ENCODE measurements around the gene GPR68.

GRCh38 chr14:91289464-91289863 is 45.0 kb upstream of the GPR68 start:
- TF ChIP-seq SIN3A (IDR thresholded peaks at IDR 0.05; ENCODE audit: borderline replicate concordance, insufficient read depth, low read length) (no peak), TAF1 (IDR thresholded peaks at IDR 0.05; ENCODE audit: borderline replicate concordance, insufficient read depth, low read length) (no peak), POLR2AphosphoS5 (IDR thresholded peaks at IDR 0.05; ENCODE audit: low read depth, low read length) (no peak), REST (IDR thresholded peaks at IDR 0.05; ENCODE audit: insufficient read depth in 1 of 2, low read depth in 2 of 2, low read length in 2 of 2) (no peak)

Data from PFSK-1 (cell line).